Measurements from ENCODE around the gene RRP15.
A peak's percentile ranks its signal among the peaks of the same experiment; 100 is the strongest.

The RRP15 gene

GRCh38 chr1:218362418-218363076, 77.5 kb downstream of the RRP15 start:
- DNase-seq (ENCODE audit: low read depth), result no peak

GRCh38 chr1:218363141-218363540, 78.0 kb downstream of the RRP15 start:
- DNase-seq (ENCODE audit: low read depth), result no peak

- no peak for DNase-seq (ENCODE audit: low read depth)
Observed at GRCh38 chr1:218364028-218364710, 79.1 kb downstream of the RRP15 start.

GRCh38 chr1:218365226-218365999, 80.3 kb downstream of the RRP15 start:
- DNase-seq (ENCODE audit: low read depth), result no peak

DNA sequence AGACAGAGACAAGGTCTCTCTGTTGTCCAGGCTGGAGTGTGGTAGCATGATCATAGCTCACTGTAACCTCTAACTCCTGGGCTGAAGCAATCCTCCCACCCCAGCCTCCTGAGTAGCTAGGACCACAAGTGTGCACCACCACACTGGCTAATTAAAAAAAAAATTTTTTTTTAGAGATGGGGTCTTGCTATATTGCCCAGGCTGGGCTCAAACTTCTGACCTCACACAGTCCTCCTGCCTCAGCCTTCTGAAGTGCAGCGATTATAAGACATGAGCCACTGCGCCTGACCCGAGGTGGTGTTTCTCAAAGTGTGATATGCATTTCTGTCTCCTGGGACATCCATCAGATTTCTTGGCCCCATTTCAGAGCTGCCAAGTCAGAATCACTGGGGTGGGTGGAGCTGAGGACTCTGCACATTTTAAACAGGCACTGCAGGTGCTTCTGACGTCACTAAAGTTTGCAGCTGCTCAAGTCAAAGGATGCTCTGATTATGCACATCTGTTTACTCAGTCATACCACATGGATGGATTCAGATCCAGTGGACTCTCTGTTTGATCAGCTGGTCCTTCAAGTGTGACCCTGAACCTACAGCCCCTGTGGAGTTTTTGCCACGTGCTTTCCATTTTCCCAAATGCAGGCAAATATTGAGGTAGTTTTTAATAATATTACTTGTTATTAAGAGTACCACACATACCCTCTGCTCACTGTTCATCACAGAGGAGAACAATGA, 81.4 kb downstream of the RRP15 start:
- peak; percentile 47 for DNase-seq (ENCODE audit: low read depth)

DNA sequence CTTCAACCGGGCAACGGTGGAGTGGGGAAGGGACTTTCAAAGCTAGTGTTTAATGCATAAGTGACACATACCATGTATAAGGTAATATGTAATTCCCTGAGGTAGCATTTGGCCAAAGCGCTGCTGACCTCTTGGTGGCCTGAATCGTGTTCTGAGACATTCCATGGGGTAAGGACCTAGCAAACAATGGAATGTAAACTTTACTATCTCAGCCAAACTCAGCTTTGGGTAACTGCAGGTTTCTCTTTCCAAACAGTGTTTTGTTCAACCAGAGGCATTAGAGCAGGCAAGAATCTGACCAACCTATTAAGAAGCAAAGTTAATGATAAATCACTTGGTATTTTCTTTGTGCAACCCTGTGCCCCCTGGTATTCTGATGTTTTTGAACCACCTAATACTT, 82.0 kb downstream of the RRP15 start:
- peak; percentile 61 for DNase-seq (ENCODE audit: low read depth)

- no peak for DNase-seq (ENCODE audit: low read depth)
Observed at GRCh38 chr1:218368686-218369085, 83.6 kb downstream of the RRP15 start.

DNA sequence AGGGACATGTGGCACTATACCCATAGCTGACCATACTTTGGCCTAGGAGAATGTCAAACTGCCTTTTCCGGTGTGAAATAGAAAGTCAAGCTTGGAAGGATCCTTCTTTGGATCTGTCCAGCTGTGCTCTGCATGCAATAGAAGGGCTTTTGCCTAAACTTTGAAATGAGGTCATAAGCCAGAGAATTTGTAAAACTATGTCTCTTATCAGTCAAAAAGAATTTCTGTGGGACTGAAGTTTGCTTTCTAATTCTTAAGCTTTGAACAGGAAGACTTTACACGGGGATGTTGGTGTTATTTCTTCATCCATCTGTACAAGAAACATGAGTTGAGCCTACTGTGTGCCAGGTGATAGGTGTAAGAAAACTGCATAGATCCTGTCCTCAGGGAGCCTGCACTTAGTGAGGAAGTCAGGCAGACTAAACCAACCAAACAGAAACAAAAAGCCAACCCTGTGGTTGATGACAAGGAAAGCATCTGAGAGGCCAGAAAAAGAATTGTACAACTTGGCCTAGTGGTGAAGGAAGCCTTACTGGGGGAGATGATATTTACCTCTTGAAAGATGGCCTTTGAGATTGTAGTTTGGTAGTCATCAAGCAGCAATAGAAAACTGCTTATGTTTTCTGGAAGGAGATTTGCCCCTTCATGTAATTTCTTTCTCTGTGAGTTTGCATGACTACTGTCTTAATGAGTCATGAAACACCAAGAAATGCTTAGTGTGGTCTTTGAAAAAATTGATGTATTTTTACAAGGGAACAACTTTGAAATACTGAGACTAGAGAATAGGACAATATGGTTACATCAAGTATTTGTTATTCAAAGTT, 84.8 kb downstream of the RRP15 start:
- DNase-seq (ENCODE audit: low read depth), result peak; percentile 80

- DNase-seq (ENCODE audit: low read depth), result peak; percentile 74
Observed at GRCh38 chr1:218371927-218372672, 87.0 kb downstream of the RRP15 start.

DNA sequence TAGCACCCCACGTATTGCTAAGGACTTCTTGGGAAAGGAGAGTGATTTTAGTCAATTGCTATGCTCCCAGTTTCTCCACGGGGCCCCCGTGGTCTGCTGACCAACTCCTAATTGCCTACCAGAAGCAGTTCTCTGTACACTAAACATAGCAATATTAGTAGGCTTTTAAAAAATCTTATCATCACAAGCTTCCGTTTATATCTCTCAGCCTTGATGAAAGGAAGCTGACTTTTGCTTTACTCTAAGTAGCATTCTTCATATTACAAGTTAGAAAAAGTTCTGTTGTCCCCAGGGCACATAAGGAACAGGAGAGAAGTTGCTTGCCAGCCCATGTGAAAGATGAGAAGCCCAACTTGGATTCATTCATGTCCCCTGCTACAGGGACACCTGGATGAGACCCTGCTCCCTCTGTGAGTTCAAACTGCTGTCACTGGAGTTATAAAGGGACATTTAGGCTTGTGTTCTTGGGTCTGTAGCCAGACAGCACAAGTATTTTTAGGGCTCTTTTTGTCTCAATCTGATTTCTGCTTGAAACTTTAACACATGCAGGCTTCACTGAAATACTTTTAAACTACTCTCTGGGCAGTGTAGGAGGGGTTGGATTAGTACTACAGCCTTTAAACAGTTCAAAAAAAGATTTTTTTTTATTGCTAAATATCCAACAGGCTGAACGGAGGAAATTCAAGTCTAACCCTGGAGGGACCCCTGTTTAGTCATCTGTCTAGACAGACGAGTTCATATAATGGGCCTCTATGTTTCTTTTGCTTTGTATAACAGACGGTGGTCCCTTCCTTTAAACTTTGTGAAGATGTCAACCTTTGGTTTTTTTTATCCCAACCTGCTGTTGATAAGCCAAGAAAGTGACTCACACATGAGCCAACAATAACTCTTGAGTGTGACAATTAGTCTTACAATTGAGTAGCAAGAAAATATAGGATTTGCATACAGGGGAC, 89.6 kb downstream of the RRP15 start:
- DNase-seq (ENCODE audit: low read depth), result peak; percentile 80

GRCh38 chr1:218376722-218377121, 91.6 kb downstream of the RRP15 start:
- no peak for DNase-seq (ENCODE audit: low read depth)

DNA sequence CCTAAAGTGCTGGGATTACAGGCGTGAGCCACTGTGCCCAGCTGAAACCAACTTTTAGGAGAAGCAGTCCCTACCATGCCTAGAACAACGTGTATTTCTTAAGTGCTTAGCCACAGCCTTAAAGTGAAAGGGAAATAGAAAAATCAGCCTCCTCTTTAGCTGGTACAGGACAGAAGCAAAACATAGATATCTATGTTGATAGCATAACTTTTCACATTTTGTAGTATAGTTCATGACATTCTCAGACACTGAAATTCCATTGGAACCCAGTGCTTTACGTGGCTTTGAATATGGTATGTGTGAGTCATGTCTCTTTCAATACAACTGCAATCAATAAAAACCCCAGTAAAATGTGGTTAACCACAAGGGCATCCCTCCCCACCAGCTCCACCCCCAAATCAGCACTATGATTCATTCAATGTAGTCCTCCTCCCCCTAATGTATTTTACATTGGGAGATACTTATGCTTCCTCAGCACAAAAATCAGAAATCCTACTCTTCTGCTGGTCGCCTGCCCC, 92.1 kb downstream of the RRP15 start:
- peak; percentile 99 for DNase-seq (ENCODE audit: low read depth)

GRCh38 chr1:218380125-218380977, 95.3 kb downstream of the RRP15 start:
- peak; percentile 86 for DNase-seq (ENCODE audit: low read depth)

DNA sequence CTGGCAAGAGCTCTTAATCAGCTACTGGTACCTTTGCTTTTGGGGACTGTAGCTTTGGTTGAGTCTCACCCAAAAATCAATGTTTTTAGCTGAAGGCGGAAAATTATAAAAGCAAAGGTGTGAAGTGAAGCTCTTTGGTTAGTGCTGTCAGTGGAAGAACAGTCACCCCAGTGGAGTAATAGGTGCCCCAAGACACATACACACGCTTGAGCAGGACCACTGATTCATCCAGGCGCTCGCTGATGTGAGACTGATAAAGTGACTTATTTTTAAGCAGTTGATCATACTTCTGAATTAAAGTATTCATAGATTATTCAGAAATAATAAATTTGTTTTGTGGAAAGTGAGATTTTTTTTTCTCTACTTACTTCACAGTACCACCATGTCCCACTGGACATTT, 97.2 kb downstream of the RRP15 start:
- DNase-seq (ENCODE audit: low read depth), result no peak

DNA sequence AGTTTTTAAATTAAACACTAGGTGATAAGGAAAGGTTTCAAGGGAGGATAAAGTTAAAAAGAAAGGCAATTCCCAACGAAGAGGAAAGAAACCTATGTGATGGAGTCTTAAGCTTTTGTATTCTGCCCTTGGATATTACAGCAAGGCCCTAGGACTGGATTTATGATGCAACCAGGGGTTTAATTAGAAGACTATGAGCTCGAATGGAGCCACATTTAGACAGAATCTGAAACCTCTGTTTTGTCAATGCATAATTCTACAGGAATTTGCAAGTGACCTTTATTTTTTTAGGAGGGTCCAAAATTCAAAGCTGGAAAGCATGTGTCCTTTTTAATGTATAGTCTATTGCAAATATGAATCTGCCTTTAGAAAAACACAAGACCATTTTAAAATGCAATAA, 98.0 kb downstream of the RRP15 start:
- DNase-seq (ENCODE audit: low read depth), result no peak

DNA sequence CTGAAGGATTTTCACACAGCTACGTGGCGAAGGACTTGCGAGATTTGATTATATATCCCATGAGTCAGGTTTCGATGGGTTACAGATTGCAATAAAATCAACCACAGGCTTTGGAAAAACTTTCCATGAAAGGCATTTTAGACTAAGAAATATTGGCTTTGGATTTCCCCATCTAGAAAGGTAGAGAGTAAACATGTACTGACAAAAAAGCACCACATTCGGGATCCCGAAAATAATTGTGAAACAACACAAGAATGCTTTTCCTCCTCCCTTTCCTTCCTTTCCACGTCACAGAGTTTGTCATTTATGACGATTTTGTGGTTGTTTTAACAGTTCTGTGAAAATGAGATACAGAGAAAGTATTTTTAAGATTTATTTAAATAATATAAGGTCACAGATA, 98.6 kb downstream of the RRP15 start:
- DNase-seq (ENCODE audit: low read depth), result peak; percentile 80

GRCh38 chr1:218384581-218384993, 99.5 kb downstream of the RRP15 start:
- peak; percentile 74 for DNase-seq (ENCODE audit: low read depth)

All from iris pigment epithelial cell (primary cell).